Caki2 (cell line): ENCODE results near the gene RCAN3. TPM values are rescaled to one million over a fixed set of nuclear protein-coding genes. Genes with fewer than 3 reads are reported as not detected.
A peak's percentile ranks its signal among the peaks of the same experiment; 100 is the strongest.
"Not testable (repeated sequence)": the region's sequence is repeated elsewhere in the genome, so short reads cannot be mapped to it uniquely, and the experiment has no call there.

Source experiments
- DNase-seq: peaks from one replicate; pipeline ENCODE4 v3.0.0-alpha.2; 2015; ENCODE audit warnings: low read depth
- in situ Hi-C: cut with HindIII; loops from 2 replicates; pipeline ENCODE4 v1.10.0; 2016; ENCODE audit warnings: low sequenced_read_pairs, low pct_unique_long_range_greater_than_20kb, mixed read lengths
- total RNA-seq: library from RNA; depleted of rRNA; stranded (reverse); fragments of >200 nt; shearing (Covaris generic); gene quantifications from 2 replicates; pipeline ENCODE4 v1.2.3, GENCODE V29; 2014; ENCODE audit warnings: low replicate concordance

Gene RCAN3
- total RNA-seq, 1 experiment from 2014 or later, result 4.0 TPM

DNA sequence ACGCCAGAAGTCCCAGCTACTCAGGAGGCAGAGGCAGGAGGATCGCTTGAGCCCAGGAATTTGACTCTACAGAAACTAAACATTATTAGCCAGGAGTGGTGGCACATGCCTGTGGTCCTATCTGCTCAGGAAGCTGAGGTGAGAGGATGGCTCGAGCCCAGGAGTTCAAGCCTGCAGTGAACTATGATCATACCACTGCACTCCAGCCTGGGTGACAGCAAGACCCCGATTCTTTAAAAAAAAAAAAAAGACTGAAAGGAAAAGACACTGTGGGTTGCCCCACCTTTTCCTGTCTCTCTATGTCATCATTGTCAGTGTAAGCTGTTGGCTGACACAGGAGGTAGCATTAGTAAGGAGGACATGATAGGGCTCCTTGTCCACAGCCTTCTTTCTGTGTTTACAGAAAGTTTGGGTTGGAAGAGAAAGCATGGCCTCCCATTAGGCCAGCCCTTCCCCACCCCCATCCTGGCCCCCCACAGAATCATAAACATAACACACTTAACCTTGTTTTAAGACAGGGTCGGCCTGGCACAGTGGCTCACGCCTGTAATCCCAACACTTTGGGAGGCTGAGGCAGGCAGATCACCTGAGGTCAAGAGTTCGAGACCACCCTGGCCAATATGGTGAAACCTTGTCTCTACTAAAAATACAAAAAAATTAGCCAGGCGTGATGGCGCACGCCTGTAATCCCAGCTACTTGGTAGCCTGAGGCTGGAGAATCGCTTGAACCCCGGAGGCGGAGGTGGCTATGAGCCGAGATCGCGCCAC lies 20.6 kb upstream of the RCAN3 start:
- DNase-seq, result no peak
- in situ Hi-C loops, result no loop called here

DNA sequence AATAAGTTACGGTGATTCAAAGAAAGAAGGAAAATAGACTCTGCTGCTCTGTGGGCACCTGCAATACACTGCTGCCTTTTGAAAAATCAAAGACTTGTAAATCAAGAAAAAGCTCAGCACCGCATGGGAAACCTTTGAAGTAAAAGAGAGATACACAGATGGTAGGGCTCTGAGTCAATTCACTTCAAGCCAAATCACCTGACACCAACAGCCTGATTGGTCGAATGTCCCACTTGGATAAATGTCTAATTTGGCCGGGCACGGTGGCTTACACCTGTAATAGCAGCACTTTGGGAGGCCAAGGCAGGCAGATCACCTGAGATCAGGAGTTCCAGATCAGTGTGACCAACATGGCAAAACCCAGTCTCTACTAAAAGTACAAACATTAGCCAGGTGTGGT lies 19.2 kb upstream of the RCAN3 start:
- DNase-seq, result no peak
- in situ Hi-C loops, result no loop called here

GRCh38 chr1:24484199-24484598 lies 18.4 kb upstream of the RCAN3 start:
- no peak for DNase-seq
- in situ Hi-C loops, result no loop called here

DNA sequence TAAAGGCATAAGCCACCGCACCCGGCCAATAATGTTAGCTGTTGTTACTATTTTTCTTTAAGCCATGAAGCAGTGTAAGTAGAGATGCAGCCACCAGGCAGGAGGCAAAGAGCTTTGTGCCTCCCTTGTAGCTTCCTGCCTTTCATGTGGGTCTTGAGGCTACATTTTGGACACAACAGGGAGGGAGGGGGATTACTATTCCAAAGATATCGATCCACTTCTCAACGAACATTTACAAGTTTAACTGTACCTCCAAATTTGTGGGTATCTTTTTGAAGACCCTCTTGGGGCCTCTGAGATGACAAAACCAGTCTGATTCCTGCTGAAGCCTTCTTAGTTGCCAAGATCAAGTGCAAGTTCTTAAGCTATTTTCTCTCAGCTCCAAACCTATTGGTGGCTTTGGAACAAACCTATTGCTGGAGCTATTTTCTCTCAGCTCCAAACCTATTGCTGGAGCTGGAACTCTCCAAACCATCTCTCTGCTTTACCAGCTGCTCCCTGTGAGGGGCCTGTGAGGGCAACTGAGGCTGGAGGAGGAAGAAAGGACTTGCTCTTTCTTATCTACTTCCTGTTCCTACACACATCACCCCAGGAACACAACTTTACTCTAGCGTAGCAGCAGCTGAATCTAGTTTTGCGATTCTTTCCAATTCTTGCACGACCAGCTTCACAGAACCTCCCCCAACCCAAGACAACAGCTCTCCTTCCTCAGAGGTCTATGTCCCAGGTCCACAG lies 16.1 kb upstream of the RCAN3 start:
- DNase-seq, result no peak
- in situ Hi-C loops, result no loop called here

DNA sequence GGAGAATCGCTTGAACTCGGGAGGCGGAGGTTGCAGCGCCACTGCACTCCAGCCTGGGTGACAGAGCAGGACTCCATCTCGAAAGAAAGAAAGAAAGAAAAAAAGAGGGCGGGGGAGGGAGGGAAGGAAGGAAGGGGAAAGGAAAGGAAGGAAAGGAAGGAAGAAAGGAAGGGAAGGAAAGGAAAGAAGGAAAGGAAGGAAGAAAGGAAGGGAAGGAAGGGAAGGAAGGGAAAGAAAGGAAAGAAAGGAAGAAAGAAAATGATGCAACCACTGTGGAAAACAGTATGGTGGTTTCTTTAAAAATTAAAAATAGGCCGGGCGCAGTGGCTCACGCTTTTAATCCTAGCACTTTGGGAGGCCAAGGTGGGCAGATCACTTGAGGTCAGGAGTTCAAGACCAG lies 15.2 kb upstream of the RCAN3 start:
- in situ Hi-C loops, result no loop called here

DNA sequence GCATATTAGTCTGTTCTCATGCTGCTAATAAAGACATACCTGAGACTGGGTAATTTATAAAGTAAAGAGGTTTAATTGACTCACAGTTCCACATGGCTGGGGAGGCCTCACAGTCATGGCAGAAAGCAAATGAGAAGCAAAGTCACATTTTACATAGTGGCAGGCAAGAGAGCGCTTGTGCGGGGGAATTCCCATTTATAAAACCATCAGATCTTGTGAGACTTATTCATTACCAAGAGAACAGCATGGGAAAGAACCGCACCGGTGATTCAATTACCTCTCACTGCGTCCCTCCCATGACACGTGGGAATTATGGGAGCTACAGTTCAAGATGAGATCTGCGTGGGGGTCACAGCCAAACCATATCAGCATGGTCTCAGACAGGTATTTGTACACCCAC lies 14.5 kb upstream of the RCAN3 start:
- in situ Hi-C loops, result not testable (repeated sequence)
- peak; percentile 57 for DNase-seq

More for the DNA sequence above, 15.2 kb upstream of the RCAN3 start:
- DNase-seq, result no peak

GRCh38 chr1:24489674-24490073 lies 13.0 kb upstream of the RCAN3 start:
- DNase-seq, result no peak
- in situ Hi-C loops, result no loop called here

DNA sequence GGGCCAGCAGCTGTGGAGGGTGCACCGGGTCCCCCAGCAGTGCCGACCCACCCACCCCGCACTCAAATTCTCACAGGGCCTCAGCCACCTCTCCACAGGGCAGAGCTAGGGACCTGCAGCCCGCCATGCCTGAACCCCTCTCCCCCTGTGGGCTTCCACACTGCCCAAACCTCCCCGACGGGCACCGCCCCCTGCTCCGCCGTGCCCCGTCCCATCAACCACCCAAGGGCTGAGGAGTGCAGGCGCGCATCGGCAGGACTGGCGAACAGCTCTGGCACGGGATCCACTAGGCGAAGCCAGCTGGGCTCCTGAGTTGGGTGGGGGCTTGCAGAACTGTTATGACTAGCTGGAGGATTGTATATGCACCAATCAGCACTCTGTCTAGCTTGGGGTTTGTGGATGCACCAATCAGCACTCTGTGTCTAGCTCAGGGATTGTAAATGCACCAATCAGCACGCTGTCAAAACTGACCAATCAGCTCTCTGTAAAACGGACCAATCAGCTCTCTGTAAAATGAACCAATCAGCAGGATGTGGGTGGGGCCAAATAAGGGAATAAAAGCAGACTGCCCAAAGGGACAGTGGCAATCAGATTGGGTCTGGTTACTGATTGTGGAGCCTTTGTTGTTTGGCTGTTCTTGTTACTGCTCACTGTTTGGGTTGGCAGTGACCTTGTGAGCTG lies 12.4 kb upstream of the RCAN3 start:
- in situ Hi-C loops, result no loop called here
- no peak for DNase-seq

- in situ Hi-C loops, result no loop called here
- no peak for DNase-seq
Observed at GRCh38 chr1:24491577-24492360, 10.9 kb upstream of the RCAN3 start.

DNA sequence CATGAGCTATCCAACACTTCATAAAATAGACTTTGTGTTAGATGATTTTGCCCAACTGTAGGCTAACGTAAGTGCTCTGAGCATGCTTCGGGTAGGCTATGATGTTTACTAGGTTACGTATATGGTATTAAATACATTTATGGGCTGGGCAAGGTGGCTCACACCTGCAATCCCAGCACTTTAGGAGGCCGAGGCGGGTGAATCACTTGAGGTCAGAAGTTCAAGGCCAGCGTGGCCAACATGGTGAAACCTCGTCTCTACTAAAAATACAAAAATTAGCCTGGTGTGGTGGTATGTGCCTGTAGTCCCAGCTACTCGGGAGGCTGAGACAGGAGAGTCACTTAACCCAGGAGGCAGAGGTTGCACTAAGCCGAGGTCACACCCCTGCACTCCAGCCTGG lies 9.7 kb upstream of the RCAN3 start:
- in situ Hi-C loops, DNase-seq: not testable (repeated sequence)

- no peak for DNase-seq
- in situ Hi-C loops, result no loop called here
Observed at GRCh38 chr1:24493785-24494184, 8.9 kb upstream of the RCAN3 start.

DNA sequence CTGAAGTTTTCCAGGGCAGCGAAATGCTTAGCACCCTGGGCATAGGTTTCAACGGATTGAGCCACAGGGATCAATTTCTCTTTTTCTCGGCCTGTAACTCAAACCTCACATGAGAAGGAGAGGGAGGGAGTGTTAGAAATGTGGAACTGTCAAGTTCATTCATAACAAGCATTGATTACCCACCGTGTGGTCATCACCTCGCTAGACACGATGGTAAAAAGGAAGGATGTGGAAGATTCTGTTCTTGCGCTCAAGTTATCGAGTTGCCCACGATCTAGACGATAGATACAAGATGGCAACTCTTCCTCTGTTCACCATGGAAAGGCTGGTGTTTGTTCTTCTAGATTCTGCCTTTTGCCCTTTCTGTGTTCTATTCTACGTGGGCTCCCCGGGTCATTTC lies 4.0 kb upstream of the RCAN3 start:
- DNase-seq, result no peak
- in situ Hi-C loops, result no loop called here

DNA sequence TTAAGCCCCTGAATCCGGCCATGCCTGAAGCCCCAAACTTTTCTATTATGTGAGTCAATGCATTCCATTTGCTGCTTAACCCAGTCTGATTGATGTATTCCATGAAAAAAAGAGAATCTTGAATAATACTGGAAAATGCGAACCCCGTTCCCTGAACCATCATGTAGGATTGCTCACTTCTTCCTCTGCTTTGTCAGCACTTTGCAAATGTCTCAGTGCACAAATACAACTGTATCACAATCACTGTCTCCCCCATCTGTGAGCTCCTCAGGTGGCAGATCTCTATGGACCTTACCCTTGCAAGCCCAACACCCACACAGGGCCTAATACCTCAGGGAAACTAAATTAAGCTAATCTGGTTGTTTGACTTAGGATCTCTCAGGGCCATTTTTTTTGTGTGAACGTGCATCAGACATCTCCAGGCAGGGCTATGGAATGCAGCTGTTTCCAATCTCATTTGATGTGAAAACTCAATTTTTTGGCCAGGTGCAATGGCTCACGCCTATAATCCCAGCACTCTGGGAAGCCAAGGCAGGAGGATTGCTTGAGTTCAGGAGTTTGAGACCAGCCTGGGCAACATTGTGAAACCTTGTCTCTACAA lies 2.1 kb upstream of the RCAN3 start:
- DNase-seq, result no peak
- in situ Hi-C loops, result no loop called here

GRCh38 chr1:24501371-24502064 lies 1.1 kb upstream of the RCAN3 start:
- in situ Hi-C loops, result no loop called here
- DNase-seq, result no peak

- DNase-seq, result peak; percentile 54
- in situ Hi-C loops, result no loop called here
Observed at GRCh38 chr1:24502065-24502708, 449 bp upstream of the RCAN3 start.

DNA sequence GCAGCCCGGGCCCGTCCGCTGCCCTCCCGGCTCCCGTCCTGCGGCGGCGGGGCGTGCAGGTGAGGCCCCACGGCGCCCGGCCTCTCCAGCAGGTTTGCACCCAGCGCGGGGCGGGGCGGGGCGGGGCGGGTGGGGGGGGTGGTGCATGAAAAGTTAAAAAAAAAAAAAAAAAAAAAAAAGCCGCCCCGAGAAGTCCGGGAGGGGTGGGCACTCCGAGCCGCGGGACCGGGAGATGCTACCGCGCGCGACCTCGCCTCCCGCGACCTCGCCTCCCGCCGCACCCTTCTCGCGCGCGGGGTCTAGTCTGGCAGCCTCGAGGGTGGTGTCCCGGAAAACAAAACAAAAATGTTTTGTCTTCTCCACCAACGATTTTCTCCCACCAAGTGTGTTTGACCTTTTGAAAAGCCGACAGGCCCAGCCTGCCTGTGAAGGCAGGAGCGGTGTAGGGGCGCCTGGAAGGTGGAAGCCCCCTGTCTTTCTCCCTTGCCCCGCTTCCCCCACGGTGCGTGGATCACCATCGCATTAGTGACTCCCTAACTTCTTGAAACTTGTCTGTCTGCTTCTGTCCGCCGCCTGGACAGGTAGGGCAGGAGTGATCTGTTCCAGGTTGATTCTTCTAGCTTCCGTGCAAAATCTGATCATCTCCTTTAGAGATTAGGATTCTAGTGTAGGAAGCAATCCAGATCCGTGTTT lies 569 bp downstream of the RCAN3 start:
- no peak for DNase-seq
- in situ Hi-C loops, result no loop called here
